HAP-1 (cell line): ENCODE results near the gene GIGYF1.

Experiments
- DNase-seq, 2 experiments: peaks; one replicate each; pipeline ENCODE4 v3.0.0-alpha.2; 2016 to 2020; ENCODE audit warnings: low spot score in 2 of 2
- H3K27me3 ChIP-seq: fragments of 250-450 bp; sonication (Bioruptor Pico); 2 replicates; pipeline ENCODE4 v1.5.1; 2020; ENCODE audit warnings: low read depth, mild to moderate bottlenecking, moderate library complexity
- H3K36me3 ChIP-seq: fragments of 250-450 bp; sonication (Bioruptor Pico); replicated peaks from 2 replicates; pipeline ENCODE4 v1.5.1; 2020; ENCODE audit warnings: mild to moderate bottlenecking
- H3K4me1 ChIP-seq: fragments of 250-450 bp; sonication (Bioruptor Pico); 2 replicates; pipeline ENCODE4 v1.5.1; 2020; ENCODE audit warnings: mild to moderate bottlenecking
- H3K4me3 ChIP-seq: fragments of 250-450 bp; sonication (Bioruptor Pico); 2 replicates; pipeline ENCODE4 v1.5.1; 2020; ENCODE audit warnings: mild to moderate bottlenecking, moderate library complexity
- H3K9me3 ChIP-seq: fragments of 250-450 bp; sonication (Bioruptor Pico); 2 replicates; pipeline ENCODE4 v1.5.1; 2020; ENCODE audit warnings: mild to moderate bottlenecking, moderate library complexity
- in situ Hi-C: fragments of 300-500 bp; cut with MboI; formaldehyde crosslinking; loops from 3 replicates; pipeline ENCODE4 v1.14.3; 2020; ENCODE audit warnings: low sequenced_read_pairs, inconsistent platforms, mixed read lengths

The GIGYF1 gene

DNA sequence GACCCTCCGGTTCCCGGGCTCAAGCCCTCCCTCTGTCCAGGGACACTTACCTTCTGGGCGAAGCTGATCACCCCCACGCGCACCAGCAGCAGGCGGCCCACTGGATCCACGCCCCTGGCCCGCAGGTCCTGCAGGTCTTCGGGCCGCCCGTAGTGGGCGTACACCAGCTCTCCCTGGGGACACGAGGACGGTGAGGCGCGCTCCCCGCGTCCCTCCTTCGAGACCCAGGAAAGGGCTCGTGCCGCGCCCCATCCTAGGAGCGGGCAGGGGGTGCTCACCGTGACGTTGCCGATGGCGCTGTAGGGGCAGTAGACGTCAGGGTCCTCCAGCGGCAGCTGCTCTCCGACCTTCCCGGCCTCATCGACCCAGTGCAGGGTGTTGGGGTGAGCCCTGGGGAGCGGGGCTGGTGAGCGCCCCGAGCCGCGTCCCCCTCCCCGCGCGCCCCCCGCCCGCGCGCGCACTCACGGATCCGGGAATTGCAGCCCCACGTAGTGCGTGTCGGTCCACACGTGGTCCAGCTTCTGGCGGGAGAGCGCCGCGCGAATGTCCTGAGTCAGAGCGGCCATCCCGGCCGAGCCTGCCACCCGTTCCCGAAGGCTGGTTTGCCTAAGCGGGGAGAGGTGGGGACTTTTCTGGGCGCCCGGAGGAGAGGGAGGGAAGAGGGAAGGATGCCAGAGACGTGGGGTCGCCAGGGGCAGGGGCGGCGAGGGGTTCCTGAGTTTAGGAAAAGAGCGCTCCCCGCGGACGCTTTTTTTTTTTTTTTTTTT lies 60.9 kb downstream of the GIGYF1 start:
- DNase-seq: peak; percentile 42 to 85
- H3K4me3 ChIP-seq: peak overlapping the region; percentile 38

DNA sequence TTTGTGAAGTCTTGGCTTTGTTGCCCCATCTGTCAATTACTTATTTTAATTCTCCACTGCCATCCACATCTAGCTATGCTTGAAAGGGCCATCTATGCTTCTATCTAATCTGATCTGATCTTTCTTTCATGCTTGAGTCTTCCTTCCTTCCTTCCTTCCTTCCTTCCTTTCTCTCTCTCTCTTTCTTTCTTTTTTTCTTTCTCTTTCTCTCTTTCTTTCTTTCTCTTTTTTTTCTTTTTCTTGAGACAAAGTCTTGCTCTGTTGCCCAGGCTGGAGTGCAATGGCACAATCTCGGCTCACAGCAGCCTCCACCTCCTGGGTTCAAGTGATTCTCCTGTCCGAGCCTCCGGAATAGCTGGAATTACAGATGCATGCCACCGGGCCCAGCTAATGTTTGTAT lies 64.0 kb downstream of the GIGYF1 start:
- peaks cover 20% of the 10 kb centered on the region for H3K4me1 ChIP-seq
- H3K36me3 ChIP-seq: no peaks in the 10 kb centered on the region
- H3K27me3 ChIP-seq: no peaks in the 10 kb centered on the region
- no peak overlapping the region for H3K4me3 ChIP-seq
- DNase-seq: no peak
- in situ Hi-C loops: no loop called here
- no peaks in the 10 kb centered on the region for H3K9me3 ChIP-seq

More for the DNA sequence above, 60.9 kb downstream of the GIGYF1 start:
- peaks cover 10% of the 10 kb centered on the region for H3K4me1 ChIP-seq
- in situ Hi-C loops: no loop called here
- H3K27me3 ChIP-seq: no peaks in the 10 kb centered on the region
- H3K36me3 ChIP-seq: no peaks in the 10 kb centered on the region
- H3K9me3 ChIP-seq: no peaks in the 10 kb centered on the region
